H1 (cell line): ENCODE data around the gene TAS2R46. TPM values are rescaled to one million over a fixed set of nuclear protein-coding genes. Genes with fewer than 3 reads are reported as not detected.

Source experiments
- CBX8 ChIP-seq: fragments of 300-800, 300-1000 bp; sonication (generic); IDR thresholded peaks from 2 replicates; pipeline ENCODE4 v1.7.1; 2016; ENCODE audit warnings: low read depth, low read length, borderline replicate concordance
- CHD2 ChIP-seq: IDR thresholded peaks from 2 replicates; pipeline ENCODE4 v1.6.1; 2012; ENCODE audit warnings: low read length, improper control_type of control experiment
- CHD7 ChIP-seq: fragments of 300-600 bp; sonication (generic); IDR thresholded peaks from 2 replicates; pipeline ENCODE4 v1.7.1; 2012; ENCODE audit warnings: low read length, moderate library complexity, mild to moderate bottlenecking, inconsistent platforms; ENCODE audit not compliant: insufficient replicate concordance
- RAD21 ChIP-seq, 2 experiments: IDR thresholded peaks in 1 of 2; conservative IDR thresholded peaks in 1 of 2; 2 replicates each; pipeline ENCODE4 v1.6.1; 2011; ENCODE audit warnings: low read depth in 2 of 2, low read length in 2 of 2, improper control_type of control experiment in 1 of 2, inconsistent platforms in 1 of 2, mild to moderate bottlenecking in 1 of 2, moderate library complexity in 1 of 2
- polyA plus RNA-seq, 7 experiments: library from polyadenylated mRNA; depleted of rRNA in 3 of 7; stranded (reverse) in 5 of 7; unstranded in 2 of 7; fragments of >200 nt in 5 of 7; fragments of 200-250 nt in 2 of 7; gene quantifications; 1 replicate in 5 of 7; 2 replicates in 1 of 7; 4 replicates in 1 of 7; pipeline versions ENCODE4 v1.2.1 to v1.2.3, GENCODE V29; 2011 to 2013; ENCODE audit warnings: missing spikeins in 2 of 7, mixed read lengths in 2 of 7
- total RNA-seq: library from RNA; stranded (reverse); fragmentation: NEBNext Ultra II Directional; extraction: Animal tissue kit (Norgen Biotek cat#: 25700); gene quantifications from 2 replicates; pipeline ENCODE4 v1.2.1, GENCODE V29; 2021

Gene TAS2R46
- total and polyA plus RNA-seq, 2 of the 8 experiments (the other 6 are each of a cell fraction or from before 2014, with no cell fraction given) = 0.14 TPM; not detected in 1

- TF ChIP-seq CHD7 (no peak), CHD2 (no peak), CBX8 (no peak), RAD21 (IDR thresholded peaks at IDR 0.05 in 1 of 2, conservative IDR thresholded peaks at IDR 0.05 in 1 of 2; ENCODE audit: low read depth in 2 of 2, low read length in 2 of 2) (no peak)
Measured at GRCh38 chr12:11022520-11022919, 39.6 kb downstream of the TAS2R46 start, which contains the start of gene TAS2R19 (continued).
